Measurements from ENCODE around the gene C4B.
"Not testable (repeated sequence)": the region's sequence is repeated elsewhere in the genome, so short reads cannot be mapped to it uniquely, and the experiment has no call there.

The C4B gene

DNA sequence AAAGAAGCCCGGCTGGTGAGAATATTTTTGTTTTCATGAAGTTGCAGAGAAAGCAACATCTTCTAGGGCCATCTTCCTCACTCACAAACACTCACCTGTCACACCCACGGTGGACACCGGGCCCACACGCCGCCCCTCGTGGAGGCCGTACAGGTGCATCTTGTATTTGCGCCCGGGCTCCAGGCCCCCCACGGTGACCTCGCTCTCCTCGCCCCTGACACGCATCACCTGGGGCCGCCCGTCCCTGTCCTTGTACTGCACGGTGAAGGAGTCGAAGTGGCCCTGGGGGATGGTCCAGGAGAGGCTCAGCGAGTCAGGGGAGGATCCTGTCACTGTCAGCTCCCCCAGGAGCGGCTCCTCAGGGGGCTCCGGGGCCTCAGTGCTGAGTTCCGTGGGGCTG lies 41.2 kb downstream of the C4B start:
- not testable (repeated sequence) for H3K9me3 ChIP-seq (ENCODE audit: severe bottlenecking); H3K27ac ChIP-seq (ENCODE audit: poor library complexity, severe bottlenecking); ATAC-seq (ENCODE audit: low read depth); H3K4me1 ChIP-seq (ENCODE audit: insufficient read depth, poor library complexity, severe bottlenecking); H3K4me3 ChIP-seq (ENCODE audit: severe bottlenecking); H3K36me3 ChIP-seq (ENCODE audit: low read depth); H3K27me3 ChIP-seq (ENCODE audit: insufficient read depth, poor library complexity, severe bottlenecking)
- DNase-seq (ENCODE audit: low spot score) = peak; percentile 33

- no peaks in the 10 kb centered on the region for H3K36me3 ChIP-seq (ENCODE audit: low read depth)
- H3K27ac ChIP-seq (ENCODE audit: poor library complexity, severe bottlenecking) = no peak overlapping the region
- H3K27me3 ChIP-seq (ENCODE audit: insufficient read depth, poor library complexity, severe bottlenecking) = no peaks in the 10 kb centered on the region
- H3K9me3 ChIP-seq (ENCODE audit: severe bottlenecking) = no peaks in the 10 kb centered on the region
- H3K4me3 ChIP-seq (ENCODE audit: severe bottlenecking) = no peak overlapping the region
- H3K4me1 ChIP-seq (ENCODE audit: insufficient read depth, poor library complexity, severe bottlenecking) = no peaks in the 10 kb centered on the region
- ATAC-seq (ENCODE audit: low read depth) (no peak), DNase-seq (ENCODE audit: low spot score) (peak; percentile 32)
- TF ChIP-seq, protein P1, sequence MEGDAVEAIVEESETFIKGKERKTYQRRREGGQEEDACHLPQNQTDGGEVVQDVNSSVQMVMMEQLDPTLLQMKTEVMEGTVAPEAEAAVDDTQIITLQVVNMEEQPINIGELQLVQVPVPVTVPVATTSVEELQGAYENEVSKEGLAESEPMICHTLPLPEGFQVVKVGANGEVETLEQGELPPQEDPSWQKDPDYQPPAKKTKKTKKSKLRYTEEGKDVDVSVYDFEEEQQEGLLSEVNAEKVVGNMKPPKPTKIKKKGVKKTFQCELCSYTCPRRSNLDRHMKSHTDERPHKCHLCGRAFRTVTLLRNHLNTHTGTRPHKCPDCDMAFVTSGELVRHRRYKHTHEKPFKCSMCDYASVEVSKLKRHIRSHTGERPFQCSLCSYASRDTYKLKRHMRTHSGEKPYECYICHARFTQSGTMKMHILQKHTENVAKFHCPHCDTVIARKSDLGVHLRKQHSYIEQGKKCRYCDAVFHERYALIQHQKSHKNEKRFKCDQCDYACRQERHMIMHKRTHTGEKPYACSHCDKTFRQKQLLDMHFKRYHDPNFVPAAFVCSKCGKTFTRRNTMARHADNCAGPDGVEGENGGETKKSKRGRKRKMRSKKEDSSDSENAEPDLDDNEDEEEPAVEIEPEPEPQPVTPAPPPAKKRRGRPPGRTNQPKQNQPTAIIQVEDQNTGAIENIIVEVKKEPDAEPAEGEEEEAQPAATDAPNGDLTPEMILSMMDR (IDR thresholded peaks at IDR 0.05; ENCODE audit: poor library complexity, severe bottlenecking) = no peak
Measured at GRCh38 chr6:32056254-32056653, 41.7 kb downstream of the C4B start.

- H3K4me3 ChIP-seq (ENCODE audit: severe bottlenecking) = no peak overlapping the region
- H3K9me3 ChIP-seq (ENCODE audit: severe bottlenecking) = no peaks in the 10 kb centered on the region
- DNase-seq (ENCODE audit: low spot score) = peak; percentile 56
- no peaks in the 10 kb centered on the region for H3K27me3 ChIP-seq (ENCODE audit: insufficient read depth, poor library complexity, severe bottlenecking)
- no peaks in the 10 kb centered on the region for H3K4me1 ChIP-seq (ENCODE audit: insufficient read depth, poor library complexity, severe bottlenecking)
- no peak for ATAC-seq (ENCODE audit: low read depth)
- H3K36me3 ChIP-seq (ENCODE audit: low read depth) = no peaks in the 10 kb centered on the region
- TF ChIP-seq, protein P1 (IDR thresholded peaks at IDR 0.05; ENCODE audit: poor library complexity, severe bottlenecking) = no peak
- H3K27ac ChIP-seq (ENCODE audit: poor library complexity, severe bottlenecking) = no peak overlapping the region
Measured at GRCh38 chr6:32057966-32058365, 43.4 kb downstream of the C4B start.

DNA sequence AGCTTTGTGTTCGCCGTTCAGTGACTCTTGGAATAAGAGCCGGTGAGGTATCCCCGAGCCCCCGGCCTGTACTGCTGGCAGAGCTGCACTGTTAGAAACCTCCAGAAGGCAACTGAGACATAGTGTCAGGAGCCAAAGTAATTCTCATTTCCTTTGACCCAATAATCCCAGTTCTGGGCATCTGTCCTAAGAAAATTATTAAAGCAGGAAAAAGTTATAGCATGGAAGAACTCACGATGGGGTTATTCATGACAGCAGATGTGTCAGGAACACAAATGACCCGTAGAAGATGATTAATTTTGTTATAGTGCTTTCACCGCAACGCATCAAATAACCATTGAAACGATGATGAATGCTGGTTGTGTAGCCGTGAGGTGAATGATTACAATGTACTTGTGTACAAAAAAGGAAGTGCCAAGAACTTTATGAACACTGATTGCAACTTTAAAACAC lies 43.9 kb downstream of the C4B start:
- Histone ChIP-seq H3K36me3 (ENCODE audit: low read depth) (no peaks in the 10 kb centered on the region), H3K27ac (ENCODE audit: poor library complexity, severe bottlenecking) (no peak overlapping the region), H3K9me3 (ENCODE audit: severe bottlenecking) (no peaks in the 10 kb centered on the region), H3K4me1 (ENCODE audit: insufficient read depth, poor library complexity, severe bottlenecking) (no peaks in the 10 kb centered on the region), H3K4me3 (ENCODE audit: severe bottlenecking) (no peak overlapping the region), H3K27me3 (ENCODE audit: insufficient read depth, poor library complexity, severe bottlenecking) (no peaks in the 10 kb centered on the region)
- DNase-seq (ENCODE audit: low spot score) (no peak), ATAC-seq (ENCODE audit: low read depth) (no peak)
- TF ChIP-seq, protein P1 (IDR thresholded peaks at IDR 0.05; ENCODE audit: poor library complexity, severe bottlenecking) = no peak

DNA sequence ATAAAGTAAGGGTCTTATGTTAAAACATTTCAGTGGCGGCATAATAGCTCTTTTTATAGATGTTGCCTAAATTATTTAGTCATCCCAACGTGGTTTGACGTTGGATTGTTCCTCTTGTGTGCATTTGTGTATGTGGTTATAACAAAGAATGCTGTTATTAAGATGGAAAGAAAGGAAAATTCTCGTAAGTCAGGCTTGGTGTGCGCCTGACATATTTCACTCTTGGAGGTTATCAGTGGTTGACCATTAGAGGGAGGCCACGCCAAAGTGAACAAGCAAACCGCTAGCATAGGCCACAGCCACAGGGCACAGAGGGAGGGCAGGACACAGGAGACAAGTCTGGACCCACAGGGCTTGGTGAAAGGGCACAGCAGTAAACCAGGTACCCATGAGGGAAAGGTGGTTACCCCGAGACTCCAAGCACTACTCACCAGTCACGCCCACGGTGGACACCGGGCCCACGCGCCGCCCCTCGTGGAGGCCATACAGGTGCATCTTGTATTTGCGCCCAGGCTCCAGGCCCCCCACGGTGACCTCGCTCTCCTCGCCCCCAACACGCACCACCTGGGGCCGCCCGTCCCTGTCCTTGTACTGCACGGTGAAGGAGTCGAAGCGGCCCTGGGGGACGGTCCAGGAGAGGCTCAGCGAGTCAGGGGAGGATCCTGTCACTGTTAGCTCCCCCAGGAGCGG lies 46.5 kb downstream of the C4B start:
- Histone ChIP-seq H3K4me1 (ENCODE audit: insufficient read depth, poor library complexity, severe bottlenecking) (no peaks in the 10 kb centered on the region), H3K36me3 (ENCODE audit: low read depth) (no peaks in the 10 kb centered on the region), H3K9me3 (ENCODE audit: severe bottlenecking) (no peaks in the 10 kb centered on the region), H3K4me3 (ENCODE audit: severe bottlenecking) (no peak overlapping the region), H3K27me3 (ENCODE audit: insufficient read depth, poor library complexity, severe bottlenecking) (no peaks in the 10 kb centered on the region), H3K27ac (ENCODE audit: poor library complexity, severe bottlenecking) (no peak overlapping the region)
- ATAC-seq (ENCODE audit: low read depth) (peak; percentile 45), DNase-seq (ENCODE audit: low spot score) (peak; percentile 34)
- TF ChIP-seq, protein P1 (IDR thresholded peaks at IDR 0.05; ENCODE audit: poor library complexity, severe bottlenecking) = no peak
